HEK293 (cell line): ENCODE results near the gene ARHGEF37.

Source experiments
- CTCF ChIA-PET: fragments of 350-600 bp; formaldehyde crosslinking; extraction: SDS; loops from one replicate; lab custom pipeline; 2021; ENCODE audit warnings: antibody characterized with exemption; lab: Yijun Ruan, JAX
- POLR2A ChIA-PET: fragments of 300-600 bp; formaldehyde crosslinking; extraction: SDS; loops from one replicate; lab custom pipeline; 2020; ENCODE audit warnings: antibody characterized with exemption, inconsistent platforms; lab: Yijun Ruan, JAX
- H3K27ac ChIP-seq: fragments of 200-500 bp; sonication (Bioruptor generic); 2 replicates; pipeline ENCODE4 v1.5.1; 2014; ENCODE audit warnings: low read depth, low read length, control low read depth, inconsistent platforms; ENCODE audit errors: extremely low read depth
- H3K36me3 ChIP-seq, 2 experiments: fragments of 200-500 bp in 1 of 2; sonication (Bioruptor generic) in 1 of 2; 1 replicate in 1 of 2; 2 replicates in 1 of 2; pipeline ENCODE4 v1.5.1; 2014 to 2017; ENCODE audit warnings: inconsistent platforms in 2 of 2, low read length in 2 of 2; ENCODE audit not compliant: control insufficient read depth in 2 of 2, insufficient read depth in 1 of 2
- H3K4me1 ChIP-seq: fragments of 200-500 bp; sonication (Bioruptor generic); 2 replicates; pipeline ENCODE4 v1.5.1; 2014; ENCODE audit warnings: mild to moderate bottlenecking, low read length, inconsistent platforms; ENCODE audit not compliant: control insufficient read depth, insufficient read depth
- H3K4me3 ChIP-seq: 2 replicates; pipeline ENCODE4 v1.5.1; 2011; ENCODE audit warnings: low read depth, mild to moderate bottlenecking, control low read depth, low read length, moderate library complexity
- H3K9me3 ChIP-seq: fragments of 200-500 bp; sonication (Bioruptor generic); 2 replicates; pipeline ENCODE4 v1.5.1; 2014; ENCODE audit warnings: low read depth, low read length, inconsistent platforms; ENCODE audit not compliant: control insufficient read depth, insufficient read depth
- SP2 ChIP-seq: fragments of 450-650 bp; formaldehyde crosslinking; IDR thresholded peaks from 2 replicates; pipeline ENCODE4 v1.5.1; 2016; ENCODE audit warnings: missing biosample characterization, missing genetic modification characterization
- ZBTB8A ChIP-seq: fragments of 450-650 bp; formaldehyde crosslinking; IDR thresholded peaks from 2 replicates; pipeline ENCODE4 v1.5.1; 2016; ENCODE audit warnings: missing biosample characterization, missing genetic modification characterization
- ZFHX2 ChIP-seq: fragments of 450-650 bp; formaldehyde crosslinking; conservative IDR thresholded peaks from 2 replicates; pipeline ENCODE4 v1.5.1; 2016; ENCODE audit warnings: missing biosample characterization, missing genetic modification characterization
- ZNF10 ChIP-seq: fragments of 450-650 bp; formaldehyde crosslinking; IDR thresholded peaks from 2 replicates; pipeline ENCODE4 v1.5.1; 2017; ENCODE audit warnings: missing biosample characterization, missing genetic modification characterization
- ZNF138 ChIP-seq: fragments of 450-650 bp; formaldehyde crosslinking; IDR thresholded peaks from 2 replicates; pipeline ENCODE4 v1.5.1; 2016; ENCODE audit warnings: missing biosample characterization, missing genetic modification characterization, borderline replicate concordance
- ZNF148 ChIP-seq: fragments of 450-650 bp; formaldehyde crosslinking; IDR thresholded peaks from 2 replicates; pipeline ENCODE4 v1.5.0; 2017; ENCODE audit warnings: missing biosample characterization, missing genetic modification characterization, borderline replicate concordance
- ZNF239 ChIP-seq: fragments of 450-650 bp; formaldehyde crosslinking; IDR thresholded peaks from 2 replicates; pipeline ENCODE4 v1.5.1; 2016; ENCODE audit warnings: missing biosample characterization, missing genetic modification characterization
- ZNF501 ChIP-seq: fragments of 450-650 bp; formaldehyde crosslinking; IDR thresholded peaks from 2 replicates; pipeline ENCODE4 v1.5.1; 2016; ENCODE audit warnings: missing biosample characterization, missing genetic modification characterization
- ZNF518A ChIP-seq: fragments of 450-650 bp; formaldehyde crosslinking; conservative IDR thresholded peaks from 2 replicates; pipeline ENCODE4 v1.5.1; 2016; ENCODE audit warnings: low read depth, missing biosample characterization, missing genetic modification characterization
- ZXDB ChIP-seq: fragments of 450-650 bp; formaldehyde crosslinking; IDR thresholded peaks from 2 replicates; pipeline ENCODE4 v1.5.1; 2016; ENCODE audit warnings: missing biosample characterization, missing genetic modification characterization
- TF ChIP-seq, protein P1 (sequence below): fragments of 450-650 bp; formaldehyde crosslinking; IDR thresholded peaks from 2 replicates; pipeline ENCODE4 v1.5.1; 2017; ENCODE audit warnings: missing biosample characterization, missing genetic modification characterization
- TF ChIP-seq, protein P2 (sequence below): fragments of 450-650 bp; formaldehyde crosslinking; IDR thresholded peaks from 2 replicates; pipeline ENCODE4 v1.5.1; 2016; ENCODE audit warnings: missing biosample characterization, missing genetic modification characterization
- TF ChIP-seq, protein P3 (sequence below): fragments of 450-650 bp; formaldehyde crosslinking; IDR thresholded peaks from 2 replicates; pipeline ENCODE4 v1.5.1; 2016; ENCODE audit warnings: missing biosample characterization, missing genetic modification characterization

Gene ARHGEF37

DNA sequence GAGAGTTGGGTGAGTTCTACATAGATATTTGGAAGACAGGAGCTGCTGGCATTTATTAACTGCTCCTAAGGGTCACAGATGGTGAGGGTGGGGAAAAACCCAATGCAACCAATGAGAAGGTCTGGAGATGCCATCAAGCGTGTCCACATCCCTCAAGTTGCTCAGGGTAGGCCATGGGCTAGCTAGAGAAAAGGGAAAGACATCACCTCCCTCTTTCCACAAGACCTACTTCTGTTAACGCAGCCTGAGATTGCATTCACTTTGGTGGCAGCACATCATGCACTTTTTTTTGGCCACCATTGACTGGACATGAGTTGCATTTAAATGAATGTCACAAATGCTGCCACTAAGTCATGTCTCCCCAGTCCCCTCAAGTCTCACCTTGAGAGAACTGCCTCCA lies 71.4 kb downstream of the ARHGEF37 start:
- Histone ChIP-seq H3K4me1 (no peaks in the 10 kb centered on the region), H3K36me3 (no peaks in the 10 kb centered on the region), H3K9me3 (no peaks in the 10 kb centered on the region), H3K27ac (no peak overlapping the region), H3K4me3 (no peak overlapping the region)
- TF ChIP-seq ZNF501, result no peak
- TF ChIP-seq ZNF138, result no peak
- no peak for TF ChIP-seq ZXDB (tag by site-specific recombination)
- TF ChIP-seq, protein P1, sequence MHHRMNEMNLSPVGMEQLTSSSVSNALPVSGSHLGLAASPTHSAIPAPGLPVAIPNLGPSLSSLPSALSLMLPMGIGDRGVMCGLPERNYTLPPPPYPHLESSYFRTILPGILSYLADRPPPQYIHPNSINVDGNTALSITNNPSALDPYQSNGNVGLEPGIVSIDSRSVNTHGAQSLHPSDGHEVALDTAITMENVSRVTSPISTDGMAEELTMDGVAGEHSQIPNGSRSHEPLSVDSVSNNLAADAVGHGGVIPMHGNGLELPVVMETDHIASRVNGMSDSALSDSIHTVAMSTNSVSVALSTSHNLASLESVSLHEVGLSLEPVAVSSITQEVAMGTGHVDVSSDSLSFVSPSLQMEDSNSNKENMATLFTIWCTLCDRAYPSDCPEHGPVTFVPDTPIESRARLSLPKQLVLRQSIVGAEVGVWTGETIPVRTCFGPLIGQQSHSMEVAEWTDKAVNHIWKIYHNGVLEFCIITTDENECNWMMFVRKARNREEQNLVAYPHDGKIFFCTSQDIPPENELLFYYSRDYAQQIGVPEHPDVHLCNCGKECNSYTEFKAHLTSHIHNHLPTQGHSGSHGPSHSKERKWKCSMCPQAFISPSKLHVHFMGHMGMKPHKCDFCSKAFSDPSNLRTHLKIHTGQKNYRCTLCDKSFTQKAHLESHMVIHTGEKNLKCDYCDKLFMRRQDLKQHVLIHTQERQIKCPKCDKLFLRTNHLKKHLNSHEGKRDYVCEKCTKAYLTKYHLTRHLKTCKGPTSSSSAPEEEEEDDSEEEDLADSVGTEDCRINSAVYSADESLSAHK (tag by site-specific recombination), result no peak
- no peak for TF ChIP-seq ZNF518A (tag by site-specific recombination)
- no peak for TF ChIP-seq SP2 (tag by site-specific recombination)
- no peak for TF ChIP-seq ZFHX2 (tag by site-specific recombination)
- no peak for TF ChIP-seq ZNF10
- no peak for TF ChIP-seq ZBTB8A (tag by site-specific recombination)
- TF ChIP-seq, protein P2, sequence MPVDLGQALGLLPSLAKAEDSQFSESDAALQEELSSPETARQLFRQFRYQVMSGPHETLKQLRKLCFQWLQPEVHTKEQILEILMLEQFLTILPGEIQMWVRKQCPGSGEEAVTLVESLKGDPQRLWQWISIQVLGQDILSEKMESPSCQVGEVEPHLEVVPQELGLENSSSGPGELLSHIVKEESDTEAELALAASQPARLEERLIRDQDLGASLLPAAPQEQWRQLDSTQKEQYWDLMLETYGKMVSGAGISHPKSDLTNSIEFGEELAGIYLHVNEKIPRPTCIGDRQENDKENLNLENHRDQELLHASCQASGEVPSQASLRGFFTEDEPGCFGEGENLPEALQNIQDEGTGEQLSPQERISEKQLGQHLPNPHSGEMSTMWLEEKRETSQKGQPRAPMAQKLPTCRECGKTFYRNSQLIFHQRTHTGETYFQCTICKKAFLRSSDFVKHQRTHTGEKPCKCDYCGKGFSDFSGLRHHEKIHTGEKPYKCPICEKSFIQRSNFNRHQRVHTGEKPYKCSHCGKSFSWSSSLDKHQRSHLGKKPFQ (tag by site-specific recombination), result no peak
- TF ChIP-seq, protein P3, sequence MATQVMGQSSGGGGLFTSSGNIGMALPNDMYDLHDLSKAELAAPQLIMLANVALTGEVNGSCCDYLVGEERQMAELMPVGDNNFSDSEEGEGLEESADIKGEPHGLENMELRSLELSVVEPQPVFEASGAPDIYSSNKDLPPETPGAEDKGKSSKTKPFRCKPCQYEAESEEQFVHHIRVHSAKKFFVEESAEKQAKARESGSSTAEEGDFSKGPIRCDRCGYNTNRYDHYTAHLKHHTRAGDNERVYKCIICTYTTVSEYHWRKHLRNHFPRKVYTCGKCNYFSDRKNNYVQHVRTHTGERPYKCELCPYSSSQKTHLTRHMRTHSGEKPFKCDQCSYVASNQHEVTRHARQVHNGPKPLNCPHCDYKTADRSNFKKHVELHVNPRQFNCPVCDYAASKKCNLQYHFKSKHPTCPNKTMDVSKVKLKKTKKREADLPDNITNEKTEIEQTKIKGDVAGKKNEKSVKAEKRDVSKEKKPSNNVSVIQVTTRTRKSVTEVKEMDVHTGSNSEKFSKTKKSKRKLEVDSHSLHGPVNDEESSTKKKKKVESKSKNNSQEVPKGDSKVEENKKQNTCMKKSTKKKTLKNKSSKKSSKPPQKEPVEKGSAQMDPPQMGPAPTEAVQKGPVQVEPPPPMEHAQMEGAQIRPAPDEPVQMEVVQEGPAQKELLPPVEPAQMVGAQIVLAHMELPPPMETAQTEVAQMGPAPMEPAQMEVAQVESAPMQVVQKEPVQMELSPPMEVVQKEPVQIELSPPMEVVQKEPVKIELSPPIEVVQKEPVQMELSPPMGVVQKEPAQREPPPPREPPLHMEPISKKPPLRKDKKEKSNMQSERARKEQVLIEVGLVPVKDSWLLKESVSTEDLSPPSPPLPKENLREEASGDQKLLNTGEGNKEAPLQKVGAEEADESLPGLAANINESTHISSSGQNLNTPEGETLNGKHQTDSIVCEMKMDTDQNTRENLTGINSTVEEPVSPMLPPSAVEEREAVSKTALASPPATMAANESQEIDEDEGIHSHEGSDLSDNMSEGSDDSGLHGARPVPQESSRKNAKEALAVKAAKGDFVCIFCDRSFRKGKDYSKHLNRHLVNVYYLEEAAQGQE (tag by site-specific recombination), result no peak
- no peak for TF ChIP-seq ZNF239 (tag by site-specific recombination)
- no peak for TF ChIP-seq ZNF148 (tag by site-specific recombination)
- POLR2A ChIA-PET, result no interaction called here
- CTCF ChIA-PET, result interaction anchor here (0.6 to 1.7 kb wide), 7 partner anchors 12 to 338 kb away, joined by 3 to 8 read pairs (median 3); no protein-coding TSS in a partner anchor
